Bone marrow (tissue), 2 donors: ENCODE measurements around the gene FBXO31.
"Not testable (repeated sequence)": the region's sequence is repeated elsewhere in the genome, so short reads cannot be mapped to it uniquely, and the experiment has no call there.

Source experiments
- DNase-seq, 2 donors: peaks; one replicate each; lab custom pipeline; 2025; lab: John Stamatoyannopoulos, UW

The FBXO31 gene

DNA sequence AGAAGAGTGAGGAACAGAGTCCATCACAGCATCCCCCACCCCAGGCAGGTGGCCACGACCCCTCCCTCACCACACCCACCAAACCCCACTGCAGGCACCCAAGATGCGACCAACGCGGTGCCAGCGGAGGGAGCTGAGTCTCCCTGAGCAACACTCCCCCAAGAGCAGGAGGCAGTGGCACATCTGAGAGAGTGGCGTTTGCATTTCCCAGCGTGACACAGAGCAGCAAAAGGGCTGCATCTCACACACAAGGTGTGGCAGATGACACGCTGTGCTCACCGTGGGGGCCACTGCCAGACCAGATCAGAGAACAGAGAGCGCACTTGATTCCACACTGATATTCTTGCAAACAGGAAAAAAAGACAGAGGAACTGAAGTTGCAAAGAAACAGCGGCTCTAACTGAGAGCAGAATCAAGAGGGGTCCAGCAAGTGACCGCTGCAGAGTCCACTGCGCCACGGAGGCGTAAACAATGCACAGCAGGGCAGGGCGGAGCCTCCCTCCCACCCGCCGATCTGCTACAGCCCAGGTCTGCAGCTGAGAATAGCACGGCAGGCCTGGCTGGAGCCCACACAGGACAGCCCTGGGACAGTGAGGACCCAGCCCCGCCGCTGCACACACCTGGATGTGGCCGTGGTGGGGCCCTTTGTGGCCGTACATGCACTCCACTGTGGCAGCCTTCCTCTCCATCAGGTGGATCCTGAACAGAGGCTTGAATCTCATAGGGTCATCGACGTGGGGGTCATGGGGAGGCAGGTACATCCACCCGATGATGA lies 40.4 kb downstream of the FBXO31 start:
- no peak for DNase-seq

DNA sequence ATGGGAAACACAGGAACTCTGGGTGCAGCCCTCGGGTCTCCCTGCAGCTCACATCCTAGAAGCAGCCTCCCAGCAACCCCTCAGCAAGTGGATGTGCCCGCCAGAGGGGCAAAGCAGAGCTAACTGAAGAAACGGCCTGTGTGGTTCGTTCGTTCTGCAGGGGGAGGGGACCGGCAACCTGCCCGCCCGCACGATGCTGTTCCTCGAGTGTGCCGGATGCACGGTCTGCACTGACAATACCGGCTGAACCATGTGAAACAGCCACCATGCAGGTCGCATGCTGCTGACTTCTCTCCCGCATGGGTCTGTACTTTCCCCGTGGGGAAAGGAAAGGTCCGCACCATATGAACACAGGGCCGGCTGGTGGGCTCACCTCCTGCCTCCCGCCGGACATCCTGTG lies 41.1 kb downstream of the FBXO31 start:
- DNase-seq: no peak

DNA sequence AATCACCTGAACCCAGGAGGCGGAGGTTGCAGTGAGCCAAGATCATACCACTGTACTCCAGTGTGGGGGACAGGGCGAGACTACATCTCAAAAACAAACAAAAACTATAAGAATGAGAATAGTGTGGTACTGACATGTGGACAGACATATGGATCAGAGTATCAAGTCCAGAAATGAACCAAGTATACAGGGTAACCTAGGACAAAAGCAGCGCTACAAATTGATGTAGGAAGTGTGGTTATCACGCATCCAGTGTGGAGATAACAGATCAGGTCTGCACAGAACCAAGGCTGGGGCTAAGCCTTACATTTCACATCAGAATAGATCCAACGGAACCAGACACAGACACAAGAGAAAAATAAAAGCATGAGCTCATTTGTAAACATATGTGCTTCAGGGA lies 43.4 kb downstream of the FBXO31 start:
- DNase-seq: no peak

DNA sequence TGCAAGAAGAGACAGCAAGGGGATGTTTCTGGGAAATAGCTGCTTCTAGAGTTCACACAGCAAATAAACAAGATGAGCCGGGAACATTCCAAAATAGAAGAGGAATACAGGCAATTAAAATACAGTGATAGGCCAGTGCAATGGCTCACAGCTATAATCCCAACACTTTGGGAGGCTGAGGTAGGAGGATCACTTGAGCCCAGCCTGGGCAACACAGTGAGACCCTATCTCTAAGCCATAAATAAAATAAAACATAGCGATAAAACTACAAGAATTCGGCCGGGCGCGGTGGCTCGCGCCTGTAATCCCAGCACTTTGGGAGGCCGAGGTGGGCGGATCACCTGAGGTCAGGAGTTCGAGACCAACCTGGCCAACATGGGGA lies 43.9 kb downstream of the FBXO31 start:
- not testable (repeated sequence) for DNase-seq

GRCh38 chr16:87339086-87339723 lies 44.4 kb downstream of the FBXO31 start:
- DNase-seq: no peak

DNA sequence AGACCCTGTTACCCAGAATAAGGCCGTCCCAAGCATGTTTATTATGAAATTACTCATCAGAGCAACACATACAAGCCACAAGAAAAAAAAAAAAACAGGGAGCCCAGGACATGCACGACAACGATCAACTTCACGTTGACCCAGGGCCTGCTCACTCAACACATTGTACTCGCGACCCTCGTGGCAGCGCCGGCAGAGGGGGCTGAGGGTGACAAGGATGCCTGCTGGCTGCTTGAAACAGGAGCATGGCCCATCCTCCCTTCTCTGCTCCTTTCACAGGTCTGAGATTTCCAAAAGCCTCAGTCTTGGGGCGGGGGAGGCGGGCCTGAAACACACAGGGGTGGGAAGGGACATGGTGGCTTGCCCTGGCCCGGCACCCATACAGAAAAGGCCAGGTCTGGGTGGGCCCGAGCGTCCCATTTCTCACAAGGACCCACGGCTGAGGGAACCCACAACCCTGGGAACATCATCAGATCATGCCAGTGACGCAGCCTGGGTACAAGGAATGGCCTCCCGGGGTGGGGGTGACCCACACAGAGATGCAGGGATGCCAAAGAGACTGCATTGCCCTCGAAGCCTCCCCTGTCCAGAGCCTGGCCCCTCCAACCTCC lies 45.3 kb downstream of the FBXO31 start:
- DNase-seq: no peak

DNA sequence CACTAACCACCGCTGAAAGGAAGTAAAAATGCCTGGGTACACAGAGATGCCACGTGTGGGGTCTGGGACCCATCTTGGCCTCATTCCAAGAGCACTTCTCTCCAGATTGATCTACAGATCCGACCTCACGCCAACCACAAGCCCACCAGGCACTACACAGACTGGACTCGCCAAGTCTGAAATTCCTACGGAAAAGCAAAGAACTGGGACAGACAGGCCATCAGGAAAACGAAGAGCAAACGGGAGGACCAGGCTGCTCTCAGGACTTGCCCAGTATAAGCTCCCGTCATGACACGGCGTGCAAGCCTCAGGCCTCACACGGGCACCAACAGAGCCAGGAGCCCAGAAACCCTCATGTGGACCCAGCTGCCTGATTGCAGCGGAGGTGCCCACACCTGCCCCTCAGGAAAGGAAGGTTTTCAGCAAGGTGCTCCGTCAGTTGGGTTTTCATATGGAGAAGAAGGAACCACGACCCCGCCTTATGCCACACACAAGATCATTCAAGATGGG lies 46.3 kb downstream of the FBXO31 start:
- DNase-seq: peak in 1 of 2 donors; percentile 5

GRCh38 chr16:87336434-87337240 lies 46.9 kb downstream of the FBXO31 start:
- no peak for DNase-seq

DNA sequence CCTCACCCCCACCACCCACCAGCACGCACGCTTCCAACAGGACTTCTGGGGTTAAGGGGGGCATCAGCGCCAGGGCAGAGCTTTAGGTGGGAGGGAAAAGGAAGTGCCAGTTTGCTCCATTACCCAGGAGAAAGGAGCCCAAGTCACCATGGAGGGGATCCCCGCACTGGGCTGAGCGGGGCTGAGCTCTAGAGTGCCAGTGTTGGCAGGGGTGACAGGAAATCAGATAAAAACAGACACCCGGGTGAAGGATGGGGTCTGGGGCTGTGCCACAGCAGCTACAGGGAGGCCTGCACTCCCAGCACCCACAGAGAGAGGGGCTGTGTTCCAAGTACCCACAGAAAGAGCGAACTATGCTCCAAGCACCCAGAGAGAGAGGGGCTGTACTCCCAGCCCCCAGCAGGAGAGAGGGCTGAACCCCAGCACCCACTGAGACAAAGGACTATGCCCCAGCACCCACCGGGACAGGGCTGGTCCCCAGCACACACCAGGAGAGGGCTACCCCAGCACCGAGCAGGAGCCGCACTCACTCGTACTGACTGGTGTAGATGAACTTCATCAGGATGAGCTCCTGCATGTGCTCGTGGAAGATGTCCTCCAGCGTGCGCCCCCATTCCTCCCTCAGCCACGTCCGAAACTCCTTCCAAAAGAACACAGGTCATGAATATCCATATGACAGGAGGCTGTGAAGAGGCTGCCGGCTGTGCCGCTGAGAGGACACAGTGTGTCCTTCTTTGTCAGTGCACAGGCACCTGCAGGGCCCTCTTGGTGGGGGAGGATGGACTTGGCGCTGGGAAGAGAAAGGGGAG lies 47.7 kb downstream of the FBXO31 start:
- no peak for DNase-seq

- DNase-seq: no peak
These were observed 48.6 kb downstream of the FBXO31 start for GRCh38 chr16:87334651-87335624.

GRCh38 chr16:87333581-87334331 lies 49.8 kb downstream of the FBXO31 start:
- no peak for DNase-seq

- DNase-seq: no peak
These were observed 50.5 kb downstream of the FBXO31 start for GRCh38 chr16:87333101-87333500.

DNA sequence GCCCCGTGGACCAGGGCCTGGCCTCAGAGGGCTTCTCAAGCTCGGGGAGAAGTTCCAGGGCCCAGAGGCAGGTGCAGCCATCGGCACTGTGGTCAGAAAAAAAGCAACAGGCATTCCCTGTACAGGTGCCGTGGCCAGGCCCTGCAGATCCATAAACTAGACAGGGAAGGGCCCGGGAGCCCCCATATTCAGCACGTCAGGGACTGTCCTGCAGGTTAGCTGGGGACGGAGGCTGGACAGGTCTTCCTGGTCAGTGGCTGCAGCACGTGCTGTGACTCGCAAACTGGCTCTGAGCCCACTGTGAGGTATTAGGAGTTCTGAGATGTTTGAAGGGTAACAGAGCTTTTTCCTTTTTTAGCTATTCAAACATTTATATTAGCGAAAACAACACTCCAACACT lies 51.4 kb downstream of the FBXO31 start:
- DNase-seq: no peak

DNA sequence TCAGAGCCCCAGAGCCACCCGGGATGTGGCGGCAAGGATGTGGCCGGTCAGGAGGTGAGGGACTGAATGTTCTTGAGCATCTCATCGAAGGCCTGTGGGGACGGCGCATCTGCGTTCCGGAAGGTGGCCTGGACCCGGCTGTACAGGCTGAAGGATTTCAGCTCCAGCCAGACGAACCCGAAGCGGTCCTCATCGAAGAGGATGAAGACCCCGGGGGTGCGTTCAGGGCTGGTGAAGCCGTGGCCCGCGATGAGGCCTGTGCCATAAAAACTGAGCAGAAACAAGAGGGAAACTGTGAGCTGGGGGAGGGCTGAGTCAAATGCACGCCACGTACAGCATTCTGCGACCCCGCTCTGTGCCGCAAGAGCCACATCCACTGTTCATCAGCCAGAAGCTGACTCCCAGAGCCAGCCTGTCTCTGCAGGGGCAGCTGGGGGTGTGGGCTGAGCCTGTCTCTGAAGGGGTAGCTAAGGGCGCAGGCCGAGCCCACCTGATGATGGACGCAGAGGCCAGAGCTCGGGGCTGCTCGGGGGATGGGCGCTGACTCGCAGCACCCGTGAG lies 52.3 kb downstream of the FBXO31 start:
- no peak for DNase-seq

DNA sequence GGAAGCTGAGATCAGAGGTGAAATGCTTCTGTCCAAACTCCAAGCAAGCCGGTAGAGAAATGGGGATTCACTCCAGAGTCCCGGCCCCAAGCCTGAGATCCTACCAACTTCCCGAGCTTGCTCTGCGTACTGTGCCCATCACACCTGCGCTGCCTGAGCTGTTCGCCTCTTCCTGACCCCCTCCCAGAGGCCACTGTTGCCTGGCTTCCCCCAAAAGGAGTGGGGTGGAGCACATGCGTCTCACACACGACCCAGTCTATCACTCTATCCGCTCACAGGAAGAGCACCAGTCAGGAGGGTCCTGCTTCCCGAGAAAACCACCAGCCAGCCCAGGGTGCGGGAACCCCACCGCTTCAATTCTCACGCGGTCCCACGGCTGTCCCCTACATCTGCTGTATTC lies 52.9 kb downstream of the FBXO31 start:
- DNase-seq: no peak

- DNase-seq: no peak
These were observed 53.3 kb downstream of the FBXO31 start for GRCh38 chr16:87330257-87330624.

DNA sequence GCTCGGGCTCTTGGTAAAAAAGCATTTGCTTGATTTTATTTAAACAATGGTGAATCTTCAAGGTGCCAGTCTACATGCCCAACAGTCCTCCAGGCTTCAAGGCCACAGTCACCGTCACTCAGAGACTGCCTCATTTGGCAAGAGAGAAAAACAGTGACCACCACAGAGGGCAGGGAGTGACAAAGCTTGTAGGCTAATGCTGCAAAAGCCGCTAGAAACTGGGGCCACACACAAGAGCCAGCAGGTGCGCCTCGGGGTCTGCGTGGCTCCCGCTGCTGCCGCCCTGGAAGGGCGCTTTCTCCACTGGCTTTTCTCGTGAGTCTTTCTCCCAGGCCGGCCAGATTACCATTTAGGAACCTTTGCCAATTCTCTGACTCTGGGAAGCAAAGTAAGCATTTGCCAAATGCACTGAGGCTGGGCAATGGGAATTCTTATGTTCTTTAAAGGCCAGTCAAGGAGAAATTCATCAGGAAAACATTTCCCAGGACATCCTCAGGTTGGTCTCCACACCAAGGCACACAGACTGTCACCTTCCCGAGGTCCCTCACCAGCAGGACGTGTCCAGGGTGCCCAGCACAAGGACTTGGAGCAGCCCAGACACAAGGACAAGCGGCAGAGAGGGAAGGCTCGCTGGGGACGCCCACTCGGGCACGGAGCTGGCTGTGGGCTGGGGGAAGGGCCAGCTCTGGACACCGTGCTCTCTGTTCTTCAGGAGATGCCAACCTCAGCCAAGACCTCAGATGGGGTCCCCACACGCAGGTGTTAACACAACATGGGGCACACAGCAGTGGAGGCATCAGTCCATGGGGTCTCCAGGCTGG lies 53.9 kb downstream of the FBXO31 start:
- DNase-seq: no peak

DNA sequence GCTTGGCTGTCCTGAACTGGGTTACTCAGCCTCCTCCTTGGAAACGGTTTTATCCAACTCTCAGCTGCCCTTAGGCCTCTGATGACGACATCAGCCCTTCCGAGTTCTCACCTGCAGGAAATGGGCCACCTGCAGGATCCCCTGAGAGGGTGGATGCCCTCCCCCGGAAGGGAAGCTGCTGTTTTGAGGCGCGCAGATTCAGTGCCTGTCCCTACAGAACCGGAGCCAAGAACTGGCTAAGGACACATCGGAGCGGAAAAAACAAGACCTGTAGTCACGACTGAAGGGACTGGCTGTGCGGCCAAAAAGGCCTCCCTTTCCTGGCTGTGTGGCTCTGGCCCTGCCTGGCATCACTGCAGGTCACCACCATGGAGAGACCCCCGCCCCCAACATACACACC lies 54.7 kb downstream of the FBXO31 start:
- no peak for DNase-seq
